GM18526 (cell line): ENCODE data around the gene MEF2C.

Source experiments
- POLR2A ChIP-seq: IDR thresholded peaks from 3 replicates; pipeline ENCODE4 v1.6.1; 2011; ENCODE audit not compliant: insufficient read length; ENCODE audit errors: extremely low read depth

The MEF2C gene

GRCh38 chr5:88792144-88792840 is 90.7 kb downstream of the MEF2C start:
- TF ChIP-seq POLR2A, result no peak

- no peak for TF ChIP-seq POLR2A
Observed at GRCh38 chr5:88787856-88788255, 95.1 kb downstream of the MEF2C start.

GRCh38 chr5:88786789-88787188 is 96.2 kb downstream of the MEF2C start:
- TF ChIP-seq POLR2A, result no peak

GRCh38 chr5:88785746-88786565 is 97.0 kb downstream of the MEF2C start:
- no peak for TF ChIP-seq POLR2A

GRCh38 chr5:88782571-88782970 is 100.4 kb downstream of the MEF2C start:
- no peak for TF ChIP-seq POLR2A

GRCh38 chr5:88780736-88781135 is 102.2 kb downstream of the MEF2C start:
- TF ChIP-seq POLR2A, result no peak

- TF ChIP-seq POLR2A, result no peak
Observed at GRCh38 chr5:88778736-88779135, 104.2 kb downstream of the MEF2C start.

GRCh38 chr5:88776692-88777091 is 106.3 kb downstream of the MEF2C start:
- no peak for TF ChIP-seq POLR2A

GRCh38 chr5:88772831-88773230 is 110.2 kb downstream of the MEF2C start:
- no peak for TF ChIP-seq POLR2A

GRCh38 chr5:88772047-88772446 is 110.9 kb downstream of the MEF2C start:
- no peak for TF ChIP-seq POLR2A

GRCh38 chr5:88770276-88771257 is 112.4 kb downstream of the MEF2C start:
- no peak for TF ChIP-seq POLR2A

GRCh38 chr5:88769165-88769564 is 113.8 kb downstream of the MEF2C start:
- no peak for TF ChIP-seq POLR2A

GRCh38 chr5:88768411-88768810 is 114.6 kb downstream of the MEF2C start:
- TF ChIP-seq POLR2A, result no peak

GRCh38 chr5:88765798-88766197 is 117.2 kb downstream of the MEF2C start:
- no peak for TF ChIP-seq POLR2A

- no peak for TF ChIP-seq POLR2A
Observed at GRCh38 chr5:88765171-88765570, 117.8 kb downstream of the MEF2C start.
